Mononuclear cell (primary cell): ENCODE measurements around the gene RYR2. TPM values are rescaled to one million over a fixed set of nuclear protein-coding genes. Genes with fewer than 3 reads are reported as not detected.

Experiments used
- H3K27me3 ChIP-seq: 2 replicates; pipeline ENCODE4 v1.6.0; 2011; ENCODE audit warnings: low read length, control low read depth; ENCODE audit not compliant: insufficient read depth
- H3K4me1 ChIP-seq: 2 replicates; pipeline ENCODE4 v1.5.1; 2011; ENCODE audit warnings: mild to moderate bottlenecking, low read length, control low read depth; ENCODE audit not compliant: insufficient read depth
- H3K4me3 ChIP-seq: 2 replicates; pipeline ENCODE4 v1.5.1; 2011; ENCODE audit warnings: mild to moderate bottlenecking, low read length, moderate library complexity
- H3K9me3 ChIP-seq: 2 replicates; pipeline ENCODE4 v1.5.1; 2011; ENCODE audit warnings: low read depth, mild to moderate bottlenecking, control low read depth, low read length
- total RNA-seq: library from RNA; depleted of rRNA; stranded (reverse); fragments of >200 nt; gene quantifications from one replicate; pipeline ENCODE4 v1.2.3, GENCODE V29; 2012

The RYR2 gene
- total RNA-seq = 0.21 TPM

DNA sequence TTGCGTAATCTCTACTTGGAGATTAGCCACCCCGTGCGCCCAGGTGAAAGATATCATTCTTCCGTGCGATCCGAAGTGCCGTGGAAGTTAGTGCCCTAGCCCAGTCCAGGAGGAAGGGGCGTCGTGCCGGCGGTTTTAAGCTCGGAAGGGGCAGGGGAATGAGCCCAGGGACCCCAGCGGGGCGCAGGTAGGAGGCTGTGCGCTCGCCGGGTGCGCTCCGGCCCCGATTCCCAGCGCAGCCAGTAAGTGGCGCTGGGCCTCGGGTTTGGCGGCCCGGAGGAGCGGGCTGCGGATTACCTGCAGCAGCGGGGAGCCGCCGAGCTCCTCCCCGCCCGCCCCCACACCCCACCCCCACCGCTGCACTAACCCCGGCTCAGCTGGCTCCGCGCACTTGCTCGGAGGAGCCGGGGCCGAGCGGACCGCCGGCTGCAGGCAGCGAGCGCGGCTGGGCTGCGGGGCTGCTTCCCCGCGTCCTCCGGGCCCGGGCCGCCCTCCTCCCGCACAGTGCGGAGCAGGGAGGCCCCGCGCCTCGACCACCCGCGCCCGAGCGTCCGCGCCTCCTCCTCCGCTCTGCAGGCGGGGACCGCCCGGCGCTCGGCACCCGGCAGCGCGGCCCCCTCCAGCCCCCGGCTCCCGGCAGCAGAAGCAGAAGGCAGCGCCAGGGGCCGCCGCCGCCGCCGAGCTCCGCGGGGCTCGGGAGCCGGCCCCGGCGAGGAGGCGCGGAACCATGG, at the start of gene RYR2:
TSS of gene RYR2 (plus strand) at position 390 of the 731 bp plus-strand sequence. CDS start at position 728, 338 bp downstream.
- Histone ChIP-seq H3K4me3 (no peak within 1 kb of the TSS), H3K4me1 (no peaks in the 10 kb centered on the region), H3K9me3 (no peaks in the 10 kb centered on the region), H3K27me3 (peaks cover 74% of the 10 kb centered on the region)

DNA sequence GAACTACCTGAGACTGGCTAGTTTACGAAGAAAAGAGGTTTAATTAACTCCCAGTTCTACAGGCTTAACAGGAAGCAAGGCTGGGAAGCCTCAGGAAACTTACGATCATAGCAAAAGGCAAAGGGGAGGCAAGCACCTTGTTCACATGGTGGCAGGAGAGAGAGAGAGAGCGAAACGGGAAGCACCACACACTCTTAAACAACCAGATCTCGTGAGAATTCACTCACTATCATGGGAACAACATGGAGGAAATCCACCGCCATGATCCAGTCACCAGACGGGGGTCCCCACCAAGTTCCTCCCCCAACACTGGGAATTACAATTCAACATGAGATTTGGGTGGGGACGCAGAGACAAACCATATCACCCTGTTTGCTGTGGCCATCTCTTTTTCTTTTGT, 49.5 kb upstream of the RYR2 start:
- H3K4me3 ChIP-seq = no peak overlapping the region
- H3K9me3 ChIP-seq = no peaks in the 10 kb centered on the region
- no peaks in the 10 kb centered on the region for H3K27me3 ChIP-seq
- H3K4me1 ChIP-seq = no peaks in the 10 kb centered on the region

DNA sequence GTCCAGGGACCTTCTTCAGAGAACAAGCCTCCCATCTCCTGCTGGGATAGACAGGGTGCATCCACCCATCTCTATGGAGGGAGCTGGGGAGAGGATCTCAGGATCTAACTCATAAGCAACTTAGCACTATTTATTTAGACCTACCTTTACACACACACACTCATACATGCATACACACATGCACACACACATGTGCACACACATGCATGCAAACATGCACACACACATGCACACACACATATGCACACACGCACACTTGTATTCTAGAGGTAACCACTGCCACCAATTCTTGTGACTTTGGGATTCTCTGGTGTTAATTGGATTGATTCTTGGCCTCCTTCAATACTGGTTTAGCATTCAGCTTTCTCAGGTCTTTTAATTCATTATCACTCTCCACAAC, 47.5 kb upstream of the RYR2 start:
- H3K27me3 ChIP-seq = no peaks in the 10 kb centered on the region
- H3K4me1 ChIP-seq = no peaks in the 10 kb centered on the region
- H3K4me3 ChIP-seq = no peak overlapping the region
- H3K9me3 ChIP-seq = no peaks in the 10 kb centered on the region

DNA sequence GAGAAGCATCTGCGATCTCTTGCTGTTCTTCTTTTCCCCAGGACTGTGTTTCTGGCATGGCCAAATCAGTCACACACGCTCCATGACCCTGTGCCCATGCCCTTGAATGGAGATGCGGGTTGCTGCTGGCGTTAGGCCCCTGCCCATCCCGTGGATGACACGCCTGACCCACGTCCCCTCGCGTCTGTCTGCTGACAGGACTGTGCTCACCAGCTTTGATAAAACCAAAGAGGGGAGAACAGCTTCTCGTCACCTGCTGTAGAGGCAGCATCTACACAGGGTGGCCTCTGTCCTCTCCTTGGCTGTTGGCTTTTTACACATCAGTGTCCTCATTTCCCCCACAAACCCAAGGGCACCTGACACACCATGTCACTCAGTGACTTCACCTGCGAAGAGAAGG, 44.6 kb upstream of the RYR2 start:
- H3K9me3 ChIP-seq = no peaks in the 10 kb centered on the region
- H3K4me1 ChIP-seq = no peaks in the 10 kb centered on the region
- H3K27me3 ChIP-seq = no peaks in the 10 kb centered on the region
- no peak overlapping the region for H3K4me3 ChIP-seq

DNA sequence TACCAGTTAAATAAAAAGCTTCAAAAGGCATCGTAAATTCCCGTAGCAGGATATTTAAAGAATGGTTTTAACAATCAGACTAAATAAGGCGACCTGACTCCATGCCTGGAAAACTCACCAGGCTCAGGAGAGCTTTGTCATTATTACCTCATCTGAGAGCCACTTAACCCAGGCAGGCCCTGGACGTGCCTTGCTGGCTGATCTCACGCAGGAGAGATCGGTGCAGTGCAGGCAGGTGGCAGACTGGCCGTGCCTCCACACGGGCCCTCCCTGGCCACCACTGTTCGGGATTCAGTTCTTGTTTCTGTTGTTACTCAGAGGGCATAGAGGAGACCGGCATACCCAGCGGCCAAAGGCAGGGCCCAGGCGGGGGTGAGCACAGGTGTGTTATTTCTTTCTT, 44.1 kb upstream of the RYR2 start:
- H3K4me3 ChIP-seq = no peak overlapping the region
- H3K27me3 ChIP-seq = no peaks in the 10 kb centered on the region
- H3K9me3 ChIP-seq = no peaks in the 10 kb centered on the region
- no peaks in the 10 kb centered on the region for H3K4me1 ChIP-seq

DNA sequence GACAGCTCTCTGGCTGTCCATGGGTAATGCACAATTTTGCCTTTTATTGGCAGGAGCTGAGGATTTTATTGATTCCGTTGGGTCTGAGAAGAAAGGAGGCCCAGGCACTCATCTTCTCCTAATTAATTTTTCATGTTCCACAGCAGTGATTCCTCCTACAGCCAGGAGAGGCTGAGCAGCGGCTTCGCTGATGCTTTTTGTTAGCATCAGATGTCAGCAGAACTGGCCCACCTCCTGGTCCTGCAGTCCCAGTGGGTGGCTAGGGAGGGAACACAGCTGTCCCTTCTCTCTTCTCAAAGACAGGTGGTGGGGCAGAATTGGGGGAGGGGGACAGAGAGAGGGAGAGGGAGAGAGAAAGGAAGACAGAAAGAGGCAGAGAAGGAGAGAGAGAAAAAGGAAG, 43.4 kb upstream of the RYR2 start:
- no peaks in the 10 kb centered on the region for H3K4me1 ChIP-seq
- no peaks in the 10 kb centered on the region for H3K9me3 ChIP-seq
- H3K4me3 ChIP-seq = no peak overlapping the region
- no peaks in the 10 kb centered on the region for H3K27me3 ChIP-seq

DNA sequence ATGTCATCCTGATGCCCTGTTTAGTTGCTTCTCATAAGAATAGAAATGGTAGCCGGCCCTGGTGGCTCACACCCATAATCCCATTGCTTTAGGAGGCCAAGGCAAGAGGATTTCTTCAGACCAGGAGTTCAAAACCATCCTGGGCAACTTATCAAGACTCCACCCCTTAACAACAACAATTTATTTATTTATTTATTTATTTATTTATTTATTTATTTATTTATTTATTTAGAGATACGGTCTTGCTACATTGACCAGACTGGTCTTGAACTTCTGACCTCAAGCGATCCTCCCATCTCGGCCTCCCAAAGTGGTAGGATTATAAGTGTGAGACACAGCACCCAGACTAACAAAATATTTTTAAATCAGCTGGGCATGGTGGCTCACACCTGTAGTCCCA, 41.8 kb upstream of the RYR2 start:
- no peaks in the 10 kb centered on the region for H3K27me3 ChIP-seq

DNA sequence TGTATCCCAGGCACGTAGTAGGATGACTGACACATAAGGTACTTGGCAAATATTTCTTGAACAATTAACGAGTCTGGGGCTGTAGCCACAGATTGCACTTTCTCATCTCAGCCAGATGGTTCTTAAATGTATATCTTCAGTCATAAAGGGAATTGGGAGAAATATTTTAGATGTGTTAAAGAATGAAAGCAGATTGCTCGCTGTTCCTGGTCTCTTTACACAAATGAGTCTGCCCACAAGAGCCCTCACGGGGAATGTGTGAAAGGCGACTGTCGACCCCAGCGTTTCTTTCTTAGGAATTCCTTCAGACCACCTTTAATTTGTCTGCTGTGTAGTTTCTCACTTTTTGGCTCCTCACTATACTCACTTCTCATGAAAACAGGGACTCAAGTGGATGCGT, 38.5 kb upstream of the RYR2 start:
- H3K4me3 ChIP-seq = no peak overlapping the region
- no peaks in the 10 kb centered on the region for H3K9me3 ChIP-seq
- no peaks in the 10 kb centered on the region for H3K4me1 ChIP-seq
- H3K27me3 ChIP-seq = no peaks in the 10 kb centered on the region

More for the DNA sequence above, 41.8 kb upstream of the RYR2 start:
- no peaks in the 10 kb centered on the region for H3K4me1 ChIP-seq
- no peak overlapping the region for H3K4me3 ChIP-seq
- no peaks in the 10 kb centered on the region for H3K9me3 ChIP-seq

DNA sequence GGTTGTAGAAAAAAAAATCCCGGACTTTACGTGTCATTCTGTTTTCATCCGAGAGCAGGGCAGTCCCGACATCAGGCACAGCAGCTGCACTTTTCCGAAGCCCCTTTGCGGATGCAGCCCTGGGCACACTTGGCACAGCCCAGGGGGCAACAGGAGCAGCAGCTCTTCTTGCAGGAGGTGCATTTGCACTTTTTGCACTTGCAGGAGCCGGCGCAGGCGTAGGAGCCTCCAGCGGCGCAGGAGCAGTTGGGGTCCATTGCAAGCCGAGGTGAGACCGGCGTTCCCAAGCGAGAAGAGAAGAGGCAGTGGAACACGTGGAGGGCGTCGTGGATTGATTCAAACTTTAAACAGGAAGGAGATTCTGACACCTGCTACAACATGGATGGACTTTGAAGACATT, 37.9 kb upstream of the RYR2 start, which contains the start of gene MT1HL1:
TSS of gene MT1HL1 (minus strand) at position 326 of the 400 bp plus-strand sequence. CDS start at position 257, 69 bp downstream.
- no peaks in the 10 kb centered on the region for H3K27me3 ChIP-seq
- no peaks in the 10 kb centered on the region for H3K4me1 ChIP-seq
- H3K9me3 ChIP-seq = no peaks in the 10 kb centered on the region
- H3K4me3 ChIP-seq = no peak within 1 kb of the TSS

DNA sequence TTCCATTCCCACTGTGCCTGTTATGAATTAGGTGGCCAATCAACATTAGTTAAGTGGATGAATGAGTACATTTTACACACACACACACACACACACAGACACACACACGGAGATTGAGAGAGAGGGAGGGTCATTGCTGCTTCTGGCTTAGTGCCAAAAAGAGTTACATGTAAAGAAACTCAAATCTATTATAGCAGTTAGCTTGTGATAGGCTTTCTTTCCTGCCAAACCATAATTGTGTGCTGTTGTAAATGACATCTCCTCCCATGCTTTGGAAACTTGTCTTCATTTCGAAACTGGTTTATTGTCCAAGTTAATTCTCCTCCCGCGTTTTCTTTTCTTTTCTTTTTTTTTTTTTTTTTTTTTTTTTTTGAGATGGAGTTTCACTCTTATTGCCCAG, 36.3 kb upstream of the RYR2 start:
- Histone ChIP-seq H3K4me3 (no peak overlapping the region), H3K9me3 (no peaks in the 10 kb centered on the region), H3K4me1 (no peaks in the 10 kb centered on the region), H3K27me3 (no peaks in the 10 kb centered on the region)

DNA sequence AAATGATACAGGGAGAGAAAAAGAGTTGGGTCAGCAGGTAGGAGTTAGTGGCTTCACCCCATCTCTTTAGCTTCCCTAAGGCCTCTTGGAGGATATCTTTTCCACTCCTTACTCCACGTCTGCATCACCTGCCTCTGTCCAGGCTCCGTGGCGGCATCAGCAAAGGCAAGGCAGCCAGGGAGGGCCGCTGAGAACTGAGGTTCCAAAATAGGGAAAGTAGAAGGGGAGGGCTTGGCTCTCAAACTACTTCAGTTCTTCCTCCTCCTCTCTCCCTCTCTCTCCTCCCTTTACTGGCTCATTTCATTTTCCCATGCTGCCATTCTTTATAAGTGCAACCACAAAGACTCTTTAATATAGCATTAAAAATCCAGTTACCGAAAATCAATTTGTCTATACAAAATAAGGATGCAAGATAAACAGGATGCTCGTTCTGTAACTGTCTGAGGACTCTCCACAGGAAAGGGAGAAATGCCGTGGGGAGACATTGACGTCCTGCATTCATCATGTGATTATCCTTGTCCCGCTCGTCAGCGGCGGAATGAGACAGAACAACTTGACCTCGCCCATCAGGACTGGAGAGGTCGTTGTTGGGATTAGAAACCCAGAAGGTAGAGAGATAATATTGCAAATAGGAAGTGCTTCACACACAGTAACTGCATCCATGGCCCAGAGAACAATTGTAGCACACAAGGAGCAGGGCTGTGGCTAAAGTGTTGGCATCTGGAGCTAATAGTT, 34.7 kb upstream of the RYR2 start:
- Histone ChIP-seq H3K9me3 (no peaks in the 10 kb centered on the region), H3K27me3 (no peaks in the 10 kb centered on the region), H3K4me3 (no peak overlapping the region), H3K4me1 (no peaks in the 10 kb centered on the region)

DNA sequence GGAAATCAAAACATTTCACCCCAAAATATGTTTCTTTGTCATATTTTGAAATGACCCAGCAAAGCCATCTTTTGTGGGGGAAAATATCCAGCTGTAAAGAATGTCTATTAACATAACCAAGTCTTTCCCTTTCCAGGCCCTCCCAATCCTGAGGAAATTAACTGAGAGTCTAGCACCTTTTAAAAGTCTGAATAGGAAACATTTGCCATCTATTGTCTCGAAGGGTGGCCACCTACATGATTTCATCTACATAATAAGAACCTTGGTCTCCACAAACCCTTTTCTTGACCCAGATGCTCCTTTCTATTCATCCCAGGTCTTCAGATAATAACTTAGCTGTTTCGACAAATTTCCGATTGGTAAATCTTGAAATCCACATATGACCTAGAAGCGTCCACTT, 32.4 kb upstream of the RYR2 start:
- no peaks in the 10 kb centered on the region for H3K9me3 ChIP-seq
- H3K27me3 ChIP-seq = no peaks in the 10 kb centered on the region
- H3K4me3 ChIP-seq = no peak overlapping the region
- no peaks in the 10 kb centered on the region for H3K4me1 ChIP-seq

DNA sequence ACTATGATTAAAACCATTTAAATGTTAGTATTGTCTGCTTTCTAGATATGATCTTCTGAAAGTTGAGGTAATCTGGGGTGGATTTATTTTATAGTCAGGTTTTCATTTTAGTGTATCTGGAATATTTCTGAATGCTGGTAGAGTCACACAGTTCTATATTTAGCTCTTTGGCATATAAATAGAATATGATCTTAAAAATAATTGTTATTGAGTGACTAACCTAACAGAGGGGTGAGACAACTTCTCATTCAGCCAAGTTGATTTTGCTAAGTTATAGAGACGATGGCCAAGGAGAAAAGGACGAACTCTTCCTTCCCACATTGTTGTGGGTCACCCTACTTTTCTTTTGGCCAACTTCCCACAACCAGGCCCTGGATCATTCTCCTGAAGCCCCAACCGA, 30.6 kb upstream of the RYR2 start:
- no peaks in the 10 kb centered on the region for H3K9me3 ChIP-seq
- H3K4me1 ChIP-seq = no peaks in the 10 kb centered on the region
- H3K27me3 ChIP-seq = no peaks in the 10 kb centered on the region
- no peak overlapping the region for H3K4me3 ChIP-seq

DNA sequence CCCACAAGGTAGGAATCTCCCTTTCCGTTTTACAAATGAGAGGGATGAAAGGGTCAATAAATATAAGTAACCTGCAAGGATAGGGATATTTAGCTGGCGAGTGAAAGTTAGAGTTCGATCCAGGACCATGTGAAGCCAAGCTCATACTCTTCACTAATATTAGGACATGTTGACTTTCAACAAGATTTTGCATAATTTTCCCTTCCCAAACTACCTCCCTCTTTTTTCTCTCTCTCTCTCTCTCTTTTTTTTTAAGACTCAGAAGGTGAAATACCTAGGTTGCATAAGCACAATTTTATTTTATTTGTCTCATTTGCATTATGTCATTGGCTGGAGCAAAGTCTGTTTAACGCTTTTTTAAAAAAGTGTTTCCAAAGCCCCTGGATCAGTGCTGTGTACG, 29.6 kb upstream of the RYR2 start:
- H3K27me3 ChIP-seq = no peaks in the 10 kb centered on the region
- H3K9me3 ChIP-seq = no peaks in the 10 kb centered on the region
- no peaks in the 10 kb centered on the region for H3K4me1 ChIP-seq
- H3K4me3 ChIP-seq = no peak overlapping the region

DNA sequence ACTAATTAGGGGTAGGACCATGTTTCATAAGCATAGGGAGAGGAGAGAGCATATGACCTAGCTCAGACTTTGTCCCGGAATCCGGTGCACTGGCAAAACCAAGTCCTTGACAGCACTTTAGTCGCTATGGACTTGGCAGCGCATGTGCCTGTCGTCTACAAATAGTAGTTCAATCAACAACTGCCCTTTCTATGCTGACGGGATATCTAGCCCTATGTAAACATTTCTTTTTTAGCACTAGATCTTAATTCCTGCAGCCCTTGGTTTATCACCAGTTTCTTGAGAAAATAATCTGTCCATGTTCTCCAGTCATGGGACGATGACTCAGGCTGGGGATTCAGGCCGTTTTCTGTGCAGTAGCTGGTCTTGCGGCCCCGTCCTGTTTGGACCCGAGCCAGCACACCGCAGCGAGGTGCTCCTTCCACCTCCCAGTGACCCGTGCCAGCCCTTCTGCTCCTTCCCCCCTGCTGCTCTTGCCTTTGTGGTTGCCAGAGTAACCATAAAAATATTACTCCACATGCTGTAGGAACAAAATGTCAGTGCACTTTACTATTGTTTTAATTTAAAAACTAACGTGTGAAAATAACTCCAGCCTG, 29.1 kb upstream of the RYR2 start:
- Histone ChIP-seq H3K4me3 (no peak overlapping the region), H3K27me3 (no peaks in the 10 kb centered on the region), H3K4me1 (no peaks in the 10 kb centered on the region), H3K9me3 (no peaks in the 10 kb centered on the region)
